Naive thymus-derived CD8-positive, alpha-beta T cell (primary cell): Measurements from ENCODE around the gene TNFAIP2. TPM values are rescaled to one million over a fixed set of nuclear protein-coding genes. Genes with fewer than 3 reads are reported as not detected.
"Not testable (repeated sequence)": the region's sequence is repeated elsewhere in the genome, so short reads cannot be mapped to it uniquely, and the experiment has no call there.

Experiments used
- ATAC-seq, 2 donors: fragments of 150-1000 bp; cut with Tn5 transposase in 1 of 2; sonication (Bioruptor Pico), chemical (Tn5 transposase) in 1 of 2; 1 replicate in 1 of 2; 2 replicates in 1 of 2; pipeline ENCODE4 v1.10.0; 2021; ENCODE audit warnings: mild to moderate bottlenecking in 2 of 2, moderate library complexity in 2 of 2
- POLR2A ChIA-PET: fragments of 350-600 bp; sonication (Branson Sonifier 250); formaldehyde crosslinking; loops from one replicate; lab custom pipeline; 2021; ENCODE audit warnings: antibody characterized with exemption; lab: Charles Lee
- DNase-seq, 10 donors: peaks; one replicate each; pipeline versions ENCODE4 v3.0.0 to v3.0.0-alpha.2; 2020 to 2022
- H3K27ac Mint-ChIP-seq, 10 donors: one replicate each; pipeline ENCODE4 v1.8.0; 2020 to 2022; ENCODE audit warnings: mild to moderate bottlenecking in 10 of 10, mixed read lengths in 10 of 10, moderate library complexity in 4 of 10, inconsistent platforms in 1 of 10
- H3K27me3 Mint-ChIP-seq, 5 donors: one replicate each; pipeline ENCODE4 v1.8.0; 2021 to 2022; ENCODE audit warnings: mixed read lengths in 5 of 5
- H3K36me3 Mint-ChIP-seq, 3 donors: one replicate each; pipeline ENCODE4 v1.8.0; 2020 to 2022; ENCODE audit warnings: mixed read lengths in 3 of 3, mild to moderate bottlenecking in 2 of 3, inconsistent platforms in 1 of 3
- H3K4me1 Mint-ChIP-seq, 4 donors: one replicate each; pipeline ENCODE4 v1.8.0; 2021 to 2022; ENCODE audit warnings: mixed read lengths in 4 of 4
- H3K4me3 Mint-ChIP-seq, 10 donors: one replicate each; pipeline ENCODE4 v1.8.0; 2020 to 2022; ENCODE audit warnings: mild to moderate bottlenecking in 10 of 10, mixed read lengths in 10 of 10, moderate library complexity in 6 of 10, inconsistent platforms in 1 of 10
- H3K9me3 Mint-ChIP-seq, 9 donors: one replicate each; pipeline ENCODE4 v1.8.0; 2020 to 2022; ENCODE audit warnings: mixed read lengths in 9 of 9, mild to moderate bottlenecking in 3 of 9, inconsistent platforms in 1 of 9, moderate library complexity in 1 of 9
- polyA plus RNA-seq, 3 donors: library from polyadenylated mRNA; unstranded; fragments of 300-500 nt; fragmentation: Illumina TruSeq; gene quantifications; one replicate each; pipeline ENCODE4 v1.2.3, GENCODE V29; 2021
- total RNA-seq, 8 experiments: library from RNA in 2 of 8; stranded (reverse) in 2 of 8; gene quantifications; one replicate each; pipeline ENCODE4 v1.2.3 and lab custom pipeline; 2021 to 2026

Gene TNFAIP2
- total and polyA plus RNA-seq, 5 experiments from 2014 or later, result 0.55 to 1.0 TPM; not detected in 3

GRCh38 chr14:103113774-103114173, 9.5 kb upstream of the TNFAIP2 start:
- ATAC-seq (no peak), DNase-seq (no peak)
- POLR2A ChIA-PET, result no interaction called here
- Mint-ChIP-seq H3K9me3 (no peaks in the 10 kb centered on the region), H3K27me3 (peaks cover 0 to 32% (median 12%) of the 10 kb centered on the region in 5 donors), H3K4me3 (no peak overlapping the region), H3K36me3 (no peaks in the 10 kb centered on the region), H3K27ac (no peak overlapping the region), H3K4me1 (peaks cover 2 to 17% (median 5%) of the 10 kb centered on the region in 4 donors)

GRCh38 chr14:103115086-103115679, 8.1 kb upstream of the TNFAIP2 start:
- DNase-seq, POLR2A ChIA-PET, H3K27ac Mint-ChIP-seq, H3K36me3 Mint-ChIP-seq, ATAC-seq, H3K9me3 Mint-ChIP-seq: not testable (repeated sequence)
- H3K27me3 Mint-ChIP-seq, result peaks cover 0 to 35% (median 18%) of the 10 kb centered on the region in 5 donors
- peaks cover 2 to 22% (median 5%) of the 10 kb centered on the region in 4 donors for H3K4me1 Mint-ChIP-seq
- H3K4me3 Mint-ChIP-seq, result peak overlapping the region in 6 of 10 donors; percentile 5 to 65 (median 28)

GRCh38 chr14:103115845-103116572, 7.3 kb upstream of the TNFAIP2 start:
- H3K4me1 Mint-ChIP-seq, result peaks cover 2 to 20% (median 5%) of the 10 kb centered on the region in 4 donors
- H3K27ac Mint-ChIP-seq, result peak overlapping the region in 1 of 10 donors; percentile 53
- no peaks in the 10 kb centered on the region for H3K36me3 Mint-ChIP-seq
- POLR2A ChIA-PET, result no interaction called here
- H3K9me3 Mint-ChIP-seq, result no peaks in the 10 kb centered on the region
- no peak for DNase-seq
- no peak for ATAC-seq
- H3K4me3 Mint-ChIP-seq, result peak overlapping the region in 1 of 10 donors; percentile 62
- H3K27me3 Mint-ChIP-seq, result peaks cover 2 to 34% (median 18%) of the 10 kb centered on the region in 5 donors

- Mint-ChIP-seq H3K4me3 (no peak overlapping the region), H3K27me3 (peaks cover 2 to 31% (median 21%) of the 10 kb centered on the region in 5 donors), H3K4me1 (peaks cover 2 to 20% (median 5%) of the 10 kb centered on the region in 4 donors), H3K36me3 (no peaks in the 10 kb centered on the region), H3K27ac (no peak overlapping the region), H3K9me3 (no peaks in the 10 kb centered on the region)
- no peak for ATAC-seq
- POLR2A ChIA-PET, result no interaction called here
- no peak for DNase-seq
Measured at GRCh38 chr14:103116636-103117035, 6.6 kb upstream of the TNFAIP2 start.

GRCh38 chr14:103117499-103117898, 5.8 kb upstream of the TNFAIP2 start:
- ATAC-seq, DNase-seq, H3K27ac Mint-ChIP-seq, H3K9me3 Mint-ChIP-seq, H3K4me3 Mint-ChIP-seq, H3K36me3 Mint-ChIP-seq: not testable (repeated sequence)
- peaks cover 2 to 33% (median 30%) of the 10 kb centered on the region in 5 donors for H3K27me3 Mint-ChIP-seq
- POLR2A ChIA-PET, result interaction anchor here (0.7 kb wide), 1 partner anchor 45 kb away, joined by 5 read pairs; no protein-coding TSS in a partner anchor
- H3K4me1 Mint-ChIP-seq, result peaks cover 4 to 20% (median 8%) of the 10 kb centered on the region in 4 donors

- POLR2A ChIA-PET, result no interaction called here
Measured at GRCh38 chr14:103118018-103118662, 5.1 kb upstream of the TNFAIP2 start.

GRCh38 chr14:103118663-103119404, 4.4 kb upstream of the TNFAIP2 start:
- DNase-seq, result no peak
- Mint-ChIP-seq H3K27me3 (peaks cover 2 to 40% (median 25%) of the 10 kb centered on the region in 5 donors), H3K36me3 (no peaks in the 10 kb centered on the region), H3K4me3 (no peak overlapping the region), H3K27ac (no peak overlapping the region), H3K4me1 (peaks cover 4 to 18% (median 9%) of the 10 kb centered on the region in 4 donors), H3K9me3 (no peaks in the 10 kb centered on the region)
- POLR2A ChIA-PET, result no interaction called here
- ATAC-seq, result no peak

More at GRCh38 chr14:103118018-103118662, 5.1 kb upstream of the TNFAIP2 start:
- ATAC-seq (no peak), DNase-seq (no peak)
- Mint-ChIP-seq H3K9me3 (no peaks in the 10 kb centered on the region), H3K4me1 (peaks cover 4 to 18% (median 8%) of the 10 kb centered on the region in 4 donors), H3K27me3 (peaks cover 2 to 37% (median 27%) of the 10 kb centered on the region in 5 donors), H3K36me3 (no peaks in the 10 kb centered on the region), H3K27ac (no peak overlapping the region), H3K4me3 (no peak overlapping the region)

- Mint-ChIP-seq H3K4me1 (peaks cover 6 to 17% (median 13%) of the 10 kb centered on the region in 4 donors), H3K27me3 (peaks cover 2 to 46% (median 30%) of the 10 kb centered on the region in 5 donors)
- ATAC-seq, H3K36me3 Mint-ChIP-seq, DNase-seq, H3K27ac Mint-ChIP-seq, POLR2A ChIA-PET, H3K4me3 Mint-ChIP-seq, H3K9me3 Mint-ChIP-seq: not testable (repeated sequence)
Measured at GRCh38 chr14:103119527-103119926, 3.7 kb upstream of the TNFAIP2 start.

GRCh38 chr14:103121121-103121845, 2.0 kb upstream of the TNFAIP2 start:
- peaks cover 6 to 9% (median 8%) of the 10 kb centered on the region in 4 donors for H3K4me1 Mint-ChIP-seq
- DNase-seq (no peak), ATAC-seq (no peak)
- POLR2A ChIA-PET, result no interaction called here
- H3K36me3 Mint-ChIP-seq, result no peaks in the 10 kb centered on the region
- H3K4me3 Mint-ChIP-seq, result peak overlapping the region in 3 of 10 donors; percentile 41 to 43 (median 42)
- no peak overlapping the region for H3K27ac Mint-ChIP-seq
- H3K27me3 Mint-ChIP-seq, result peaks cover 2 to 49% (median 28%) of the 10 kb centered on the region in 5 donors
- H3K9me3 Mint-ChIP-seq, result peaks cover 0 to 1% (median 0%) of the 10 kb centered on the region in 9 donors

- ATAC-seq (no peak), DNase-seq (no peak)
- Mint-ChIP-seq H3K36me3 (no peaks in the 10 kb centered on the region), H3K4me1 (peaks cover 6 to 9% (median 8%) of the 10 kb centered on the region in 4 donors), H3K4me3 (peak overlapping the region in 5 of 10 donors; percentile 47 to 61 (median 58)), H3K27ac (no peak overlapping the region), H3K9me3 (peaks cover 0 to 2% (median 0%) of the 10 kb centered on the region in 9 donors), H3K27me3 (peaks cover 2 to 49% (median 28%) of the 10 kb centered on the region in 5 donors)
- POLR2A ChIA-PET, result no interaction called here
Measured at GRCh38 chr14:103121846-103122584, 1.2 kb upstream of the TNFAIP2 start.

- POLR2A ChIA-PET, result no interaction called here
- peaks cover 6 to 9% (median 8%) of the 10 kb centered on the region in 4 donors for H3K4me1 Mint-ChIP-seq
- peaks cover 2 to 49% (median 28%) of the 10 kb centered on the region in 5 donors for H3K27me3 Mint-ChIP-seq
- H3K36me3 Mint-ChIP-seq, result no peaks in the 10 kb centered on the region
- H3K4me3 Mint-ChIP-seq, result peak overlapping the region in 2 of 10 donors; percentile 31 to 47
- peaks cover 0 to 2% (median 0%) of the 10 kb centered on the region in 9 donors for H3K9me3 Mint-ChIP-seq
- DNase-seq, result no peak
- H3K27ac Mint-ChIP-seq, result no peak overlapping the region
- no peak for ATAC-seq
Measured at GRCh38 chr14:103122585-103122946, 695 bp upstream of the TNFAIP2 start.
